SK-N-MC (cell line): ENCODE measurements around the gene CIBAR2.

Source experiments
- EZH2 ChIP-seq: fragments of 200-600 bp; sonication (generic); IDR thresholded peaks from one replicate; pipeline ENCODE4 v1.6.1; 2017; ENCODE audit warnings: antibody characterized with exemption
- FOXP2 ChIP-seq: optimal IDR thresholded peaks from 2 replicates; pipeline ENCODE3; 2011; ENCODE audit warnings: mild to moderate bottlenecking, moderate library complexity; ENCODE audit not compliant: insufficient read depth; ENCODE audit errors: extremely low read length, control extremely low read depth

DNA sequence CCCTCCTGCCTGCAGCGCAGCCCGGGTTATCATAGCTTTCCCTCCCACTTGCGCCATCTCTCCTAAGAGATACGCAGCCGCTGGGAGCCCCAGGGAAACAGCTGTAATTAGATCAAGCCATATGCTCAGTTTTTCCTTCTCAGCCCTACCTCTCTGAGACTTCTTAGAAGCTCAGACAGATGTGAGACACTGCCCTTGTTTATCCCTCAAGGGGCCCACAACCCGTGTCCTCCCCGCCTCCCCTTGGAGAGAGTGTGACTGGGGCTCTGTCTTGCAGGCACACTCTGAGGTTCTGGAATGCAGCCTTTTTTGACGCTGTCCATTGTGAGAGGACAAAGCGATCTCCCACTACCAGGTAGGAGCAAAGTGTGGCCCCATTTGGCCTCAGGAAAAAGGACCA, 31.2 kb downstream of the CIBAR2 start:
- no peak for TF ChIP-seq FOXP2
- TF ChIP-seq EZH2, result no peak
